ENCODE measurements around the gene MSI2.
A peak's percentile ranks its signal among the peaks of the same experiment; 100 is the strongest.

DNA sequence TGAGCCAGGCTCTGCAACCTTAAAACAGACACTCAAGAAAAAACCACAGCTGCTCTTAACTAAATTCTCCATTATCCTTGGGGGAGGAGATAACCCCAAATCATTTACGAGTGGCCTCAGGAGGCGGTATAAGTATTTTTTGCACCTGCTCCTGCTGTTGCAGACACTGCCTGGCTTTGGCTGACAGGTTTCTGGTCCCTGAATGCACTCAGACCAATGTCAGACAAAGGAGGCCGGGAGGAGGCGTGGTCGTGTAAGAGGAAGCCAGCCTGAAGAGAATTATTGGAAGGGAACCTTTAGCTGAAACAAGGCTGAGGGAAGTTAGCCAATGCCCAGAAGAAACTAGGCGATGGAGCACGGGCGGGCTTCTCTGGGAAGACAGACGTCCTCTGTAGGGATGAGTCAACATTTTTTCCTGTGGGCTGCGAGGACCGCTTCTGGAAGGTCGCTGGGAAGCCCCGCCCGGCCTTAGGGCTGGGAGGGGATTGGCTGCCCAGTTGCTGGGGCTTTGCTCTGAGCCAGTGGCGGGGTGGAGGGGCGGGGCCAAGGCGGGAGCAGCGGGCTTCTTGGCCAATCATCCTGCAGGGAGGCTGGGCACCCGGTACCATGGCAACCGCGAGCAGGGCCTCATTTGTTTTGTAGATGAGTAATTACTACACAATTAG lies 406.5 kb downstream of the MSI2 start:
- TF ChIP-seq POLR2AphosphoS5 (IDR thresholded peaks at IDR 0.05) (peak; percentile 75), CTCF (IDR thresholded peaks at IDR 0.05) (peak in 3 of 4 experiments; percentile 13 to 24 (median 17))
